ENCODE measurements around the gene GLYATL3.

The GLYATL3 gene

DNA sequence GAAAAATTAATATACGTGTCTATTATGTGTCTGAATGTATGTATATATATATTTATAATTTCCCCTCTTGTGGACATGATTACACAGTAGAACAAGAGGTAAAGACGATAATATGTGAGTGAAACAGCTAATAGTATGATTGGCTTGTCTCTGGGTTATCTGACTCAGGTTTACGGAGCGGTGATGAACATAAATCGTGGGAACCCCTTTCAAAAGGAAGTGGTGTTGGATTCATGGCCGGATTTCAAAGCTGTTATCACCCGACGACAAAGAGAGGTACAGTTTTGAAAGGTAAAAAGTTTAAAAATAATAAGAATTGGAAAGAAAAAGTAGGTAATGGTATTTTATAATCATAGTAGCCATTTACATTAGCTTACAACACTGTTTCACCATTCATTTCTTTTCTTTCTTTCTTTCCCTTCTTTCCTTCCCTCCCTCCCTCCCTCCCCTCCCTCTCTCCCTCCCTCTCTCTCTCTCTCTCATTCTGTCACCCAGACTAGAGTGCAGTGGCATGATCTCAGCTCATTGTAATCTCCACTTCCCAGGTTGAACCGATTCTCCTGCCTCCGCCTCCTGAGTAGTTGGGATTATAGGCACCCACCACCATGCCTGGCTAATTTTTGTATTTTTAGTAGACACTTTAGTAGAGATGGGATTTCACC lies 15.9 kb downstream of the GLYATL3 start:
- H3K4me3 ChIP-seq (ENCODE audit: low read depth, low read length) = no peak overlapping the region
- TF ChIP-seq, protein P1, sequence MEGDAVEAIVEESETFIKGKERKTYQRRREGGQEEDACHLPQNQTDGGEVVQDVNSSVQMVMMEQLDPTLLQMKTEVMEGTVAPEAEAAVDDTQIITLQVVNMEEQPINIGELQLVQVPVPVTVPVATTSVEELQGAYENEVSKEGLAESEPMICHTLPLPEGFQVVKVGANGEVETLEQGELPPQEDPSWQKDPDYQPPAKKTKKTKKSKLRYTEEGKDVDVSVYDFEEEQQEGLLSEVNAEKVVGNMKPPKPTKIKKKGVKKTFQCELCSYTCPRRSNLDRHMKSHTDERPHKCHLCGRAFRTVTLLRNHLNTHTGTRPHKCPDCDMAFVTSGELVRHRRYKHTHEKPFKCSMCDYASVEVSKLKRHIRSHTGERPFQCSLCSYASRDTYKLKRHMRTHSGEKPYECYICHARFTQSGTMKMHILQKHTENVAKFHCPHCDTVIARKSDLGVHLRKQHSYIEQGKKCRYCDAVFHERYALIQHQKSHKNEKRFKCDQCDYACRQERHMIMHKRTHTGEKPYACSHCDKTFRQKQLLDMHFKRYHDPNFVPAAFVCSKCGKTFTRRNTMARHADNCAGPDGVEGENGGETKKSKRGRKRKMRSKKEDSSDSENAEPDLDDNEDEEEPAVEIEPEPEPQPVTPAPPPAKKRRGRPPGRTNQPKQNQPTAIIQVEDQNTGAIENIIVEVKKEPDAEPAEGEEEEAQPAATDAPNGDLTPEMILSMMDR (IDR thresholded peaks at IDR 0.05; ENCODE audit: low read depth, low read length) = no peak

DNA sequence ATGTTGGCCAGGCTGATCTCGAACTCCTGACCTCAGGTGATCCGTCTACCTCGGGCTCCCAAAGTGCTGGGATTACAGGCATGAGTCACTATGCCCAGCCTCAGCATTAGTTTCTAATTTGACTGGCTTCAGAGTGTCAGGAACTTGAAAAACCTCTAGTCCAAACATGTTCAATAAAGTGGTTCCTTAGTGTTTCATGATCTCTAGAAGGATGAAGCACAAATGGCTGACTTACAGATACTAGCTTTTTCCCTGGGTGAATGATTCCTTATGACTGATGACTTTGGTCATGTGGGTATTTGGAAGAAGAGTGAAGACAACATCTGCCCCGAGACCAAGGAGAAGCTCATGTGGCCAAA lies 16.4 kb downstream of the GLYATL3 start:
- H3K4me3 ChIP-seq (ENCODE audit: low read depth, low read length) = no peak overlapping the region
- TF ChIP-seq, protein P1 (IDR thresholded peaks at IDR 0.05; ENCODE audit: low read depth, low read length) = no peak

DNA sequence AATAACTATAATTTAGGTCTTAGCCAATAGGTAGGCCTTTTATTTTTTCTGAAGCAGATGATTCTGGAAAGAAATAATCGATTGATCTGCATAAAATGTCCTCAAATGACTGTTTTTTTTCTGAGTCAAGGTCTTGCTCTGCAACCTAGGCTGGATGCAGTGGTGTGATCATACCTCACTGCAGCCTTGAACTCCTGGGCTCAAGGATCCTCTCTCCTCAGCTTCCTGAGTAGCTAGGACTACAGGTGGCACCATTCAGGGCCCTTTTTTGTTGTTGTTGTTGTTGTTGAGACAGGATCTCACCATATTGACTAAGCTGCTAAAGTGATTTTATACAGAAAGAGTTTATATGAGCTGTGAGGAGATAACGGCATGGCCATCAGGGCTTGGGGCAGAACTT lies 18.2 kb downstream of the GLYATL3 start:
- TF ChIP-seq, protein P1 (IDR thresholded peaks at IDR 0.05; ENCODE audit: low read depth, low read length) = no peak

DNA sequence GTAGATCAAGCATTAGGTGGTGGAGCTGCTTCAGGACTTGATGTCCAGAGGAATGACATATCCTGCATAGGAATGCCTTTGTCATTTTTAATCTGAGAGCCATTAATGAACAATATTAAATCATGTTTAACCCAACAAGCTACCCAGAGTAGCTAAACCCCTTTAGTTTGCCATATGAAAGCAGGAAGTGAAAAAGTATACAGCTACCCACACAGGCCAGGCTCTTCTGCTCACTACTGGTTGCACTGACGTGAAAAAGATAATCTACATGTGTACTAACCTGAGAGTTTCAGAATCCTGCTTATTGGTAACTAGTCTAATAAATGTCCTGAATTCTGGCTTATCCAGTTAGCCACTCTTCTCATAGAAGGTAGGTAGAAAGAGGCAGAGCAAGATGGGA lies 19.9 kb downstream of the GLYATL3 start:
- TF ChIP-seq, protein P1 (IDR thresholded peaks at IDR 0.05; ENCODE audit: low read depth, low read length) = no peak
- H3K4me3 ChIP-seq (ENCODE audit: low read depth, low read length) = no peak overlapping the region

More for the DNA sequence above, 18.2 kb downstream of the GLYATL3 start:
- no peak overlapping the region for H3K4me3 ChIP-seq (ENCODE audit: low read depth, low read length)

DNA sequence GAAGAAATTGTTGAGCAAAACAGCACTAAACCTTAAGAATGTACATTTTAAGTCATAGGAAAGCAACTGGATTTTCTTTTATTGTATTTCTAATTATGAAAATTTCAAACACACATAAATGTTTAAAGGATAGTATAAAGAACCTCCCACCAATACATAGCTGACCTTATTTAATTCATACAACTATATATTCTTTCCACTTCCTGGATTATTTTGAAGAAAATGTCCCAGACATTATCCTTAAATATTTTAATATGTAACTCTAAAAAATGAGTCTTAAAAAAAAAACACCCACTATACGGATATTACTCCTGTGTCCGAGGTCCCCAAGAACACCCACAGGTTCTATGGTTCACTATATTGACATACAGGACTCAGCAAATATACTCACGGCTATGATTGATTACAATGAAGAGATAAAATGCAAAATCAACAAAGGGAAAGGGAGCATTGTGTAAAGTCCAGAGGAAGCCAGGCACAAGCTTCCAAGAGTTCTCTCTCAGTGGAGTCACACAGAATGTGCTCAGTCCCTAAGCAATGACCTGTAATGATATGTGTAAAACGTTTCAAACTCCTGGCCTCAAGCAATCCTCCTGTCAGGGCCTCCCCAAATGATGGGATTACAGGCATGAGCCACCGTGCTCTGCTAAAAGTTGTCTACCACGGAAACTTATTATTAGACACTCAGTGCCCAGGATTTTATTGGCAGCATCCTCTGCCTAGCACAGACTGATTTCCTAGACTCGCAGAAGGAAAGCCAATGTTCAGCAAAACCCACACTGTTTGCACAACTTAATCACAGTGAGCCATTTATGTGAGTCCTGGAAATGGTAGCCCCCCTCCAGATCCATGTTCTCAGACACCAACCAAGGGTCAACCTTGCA lies 23.2 kb downstream of the GLYATL3 start:
- no peak overlapping the region for H3K4me3 ChIP-seq (ENCODE audit: low read depth, low read length)
- TF ChIP-seq, protein P1 (IDR thresholded peaks at IDR 0.05; ENCODE audit: low read depth, low read length) = no peak

DNA sequence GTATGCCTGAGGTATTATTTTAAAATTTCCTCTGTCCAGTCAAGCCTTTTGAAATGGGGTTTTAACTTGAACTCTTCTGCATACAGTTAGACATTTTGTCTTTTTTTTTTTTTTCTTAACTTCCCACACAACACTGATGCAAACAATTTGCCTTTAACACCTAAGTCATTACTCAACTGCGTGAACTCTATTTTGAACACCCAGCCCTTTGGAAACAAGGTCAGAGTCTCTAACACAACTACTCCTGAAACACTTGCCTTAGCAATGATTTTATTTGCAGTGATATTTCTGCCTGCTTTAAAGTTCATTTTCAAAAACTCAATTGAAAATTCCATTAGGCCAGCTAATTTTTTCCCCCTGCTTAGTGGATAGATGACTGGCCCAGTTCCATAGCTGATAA lies 24.2 kb downstream of the GLYATL3 start:
- TF ChIP-seq, protein P1 (IDR thresholded peaks at IDR 0.05; ENCODE audit: low read depth, low read length) = no peak
- H3K4me3 ChIP-seq (ENCODE audit: low read depth, low read length) = no peak overlapping the region

DNA sequence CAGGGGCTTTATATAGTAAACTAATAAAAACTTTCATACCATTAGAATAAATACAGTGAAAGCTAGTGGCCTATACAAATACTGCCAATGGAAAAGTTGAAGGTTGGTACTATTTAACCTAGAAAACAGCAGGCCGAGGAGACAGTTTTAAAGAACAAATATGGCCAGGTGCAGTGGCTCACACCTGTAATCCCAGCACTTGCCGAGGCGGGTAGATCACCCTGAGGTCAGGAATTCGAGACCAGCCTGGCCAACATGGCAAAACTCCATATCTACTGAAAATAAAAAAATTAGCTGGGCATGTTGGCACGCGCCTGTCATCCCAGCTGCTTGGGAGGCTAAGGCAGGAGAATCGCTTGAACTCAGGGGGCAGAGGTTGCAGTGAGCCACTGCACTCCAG lies 24.8 kb downstream of the GLYATL3 start:
- TF ChIP-seq, protein P1 (IDR thresholded peaks at IDR 0.05; ENCODE audit: low read depth, low read length) = no peak
- H3K4me3 ChIP-seq (ENCODE audit: low read depth, low read length) = no peak overlapping the region

All from WI38 (cell line).